Endothelial cell of umbilical vein (primary cell): Measurements from ENCODE around the gene PDCD6IP. TPM values are rescaled to one million over a fixed set of nuclear protein-coding genes. Genes with fewer than 3 reads are reported as not detected.
"Not testable (repeated sequence)": the region's sequence is repeated elsewhere in the genome, so short reads cannot be mapped to it uniquely, and the experiment has no call there.

Source experiments
- BruUV-seq: library from RNA; stranded (reverse); fragments of 400-500 nt; replicated peaks from 2 replicates; lab custom pipeline; 2021; lab: Mats Ljungman, UMichigan
- CTCF ChIA-PET: fragments of 300-600, 350-600 bp; sonication (Branson Sonifier 250); formaldehyde crosslinking; loops from one replicate; lab custom pipeline; 2021; ENCODE audit warnings: antibody characterized with exemption, inconsistent platforms; lab: Charles Lee
- POLR2A ChIA-PET: fragments of 300-600, 350-600 bp; sonication (Branson Sonifier 250); formaldehyde crosslinking; loops from one replicate; lab custom pipeline; 2021; ENCODE audit warnings: antibody characterized with exemption, inconsistent platforms; lab: Charles Lee
- DNase-seq: peaks from one replicate; pipeline ENCODE4 v3.0.0-alpha.2; 2011; ENCODE audit warnings: low read depth, low spot score
- FAIRE-seq: peaks from 2 replicates; lab custom pipeline; 2011; peaks lifted over from hg19 to GRCh38; lab: Jason Lieb, UNC
- H2AFZ ChIP-seq: 2 replicates; pipeline ENCODE4 v1.6.0; 2012; ENCODE audit warnings: low read depth, low read length, control low read depth, inconsistent platforms
- H3K27ac ChIP-seq: 2 replicates; pipeline ENCODE4 v1.5.1; 2011; ENCODE audit warnings: low read depth, mild to moderate bottlenecking, control low read depth, low read length, moderate library complexity; ENCODE audit not compliant: insufficient read depth
- H3K27me3 ChIP-seq, 2 experiments: 2 replicates each; pipeline versions ENCODE4 v1.6.0 to v1.6.1; 2011; ENCODE audit warnings: low read length in 2 of 2, mixed read lengths in 1 of 2; ENCODE audit not compliant: control insufficient read depth in 2 of 2, insufficient read depth in 2 of 2
- H3K36me3 ChIP-seq, 2 experiments: 2 replicates in 1 of 2; 3 replicates in 1 of 2; pipeline ENCODE4 v1.5.1; 2011; ENCODE audit warnings: low read length in 2 of 2, mild to moderate bottlenecking in 1 of 2, moderate library complexity in 1 of 2; ENCODE audit not compliant: control insufficient read depth in 2 of 2, insufficient read depth in 2 of 2; ENCODE audit errors: extremely low read depth in 1 of 2
- H3K4me1 ChIP-seq: 3 replicates; pipeline ENCODE4 v1.5.1; 2011; ENCODE audit warnings: mild to moderate bottlenecking, low read length; ENCODE audit not compliant: control insufficient read depth, insufficient read depth; ENCODE audit errors: extremely low read depth
- H3K4me2 ChIP-seq: 2 replicates; pipeline ENCODE4 v1.6.1; 2011; ENCODE audit warnings: low read length, control low read depth, mixed read lengths; ENCODE audit not compliant: insufficient read depth
- H3K4me3 ChIP-seq, 3 experiments: fragments of 200-600 bp in 1 of 3; sonication (generic), shearing (Covaris generic) in 1 of 3; replicated peaks in 1 of 3; 2 replicates each; pipeline ENCODE4 v1.5.1; 2011 to 2016; ENCODE audit warnings: control low read depth in 3 of 3, low read length in 3 of 3, mild to moderate bottlenecking in 2 of 3, inconsistent platforms in 1 of 3, low read depth in 1 of 3, moderate library complexity in 1 of 3; ENCODE audit not compliant: insufficient read depth in 1 of 3
- H3K79me2 ChIP-seq: 2 replicates; pipeline ENCODE4 v1.6.0; 2012; ENCODE audit warnings: low read length, inconsistent platforms; ENCODE audit not compliant: control insufficient read depth, insufficient read depth
- H3K9ac ChIP-seq: replicated peaks from 2 replicates; pipeline ENCODE3; 2011; ENCODE audit warnings: low read length, control low read depth; ENCODE audit not compliant: insufficient read depth; ENCODE audit errors: extremely low read depth
- H3K9me1 ChIP-seq: replicated peaks from 3 replicates; pipeline ENCODE4 v1.6.0; 2011; ENCODE audit warnings: mild to moderate bottlenecking, low read length; ENCODE audit not compliant: control insufficient read depth, insufficient read depth; ENCODE audit errors: extremely low read depth
- H3K9me3 ChIP-seq: replicated peaks from 2 replicates; pipeline ENCODE4 v1.5.1; 2012; ENCODE audit warnings: low read length, inconsistent platforms; ENCODE audit not compliant: control insufficient read depth, insufficient read depth
- H4K20me1 ChIP-seq: replicated peaks from 2 replicates; pipeline ENCODE3; 2011; ENCODE audit warnings: mild to moderate bottlenecking, low read length; ENCODE audit not compliant: control insufficient read depth, insufficient read depth; ENCODE audit errors: extremely low read depth
- FOS ChIP-seq: IDR thresholded peaks from 2 replicates; pipeline ENCODE4 v1.6.1; 2011; ENCODE audit warnings: mild to moderate bottlenecking, low read length, moderate library complexity, borderline replicate concordance; ENCODE audit not compliant: insufficient read depth
- GATA2 ChIP-seq: IDR thresholded peaks from 2 replicates; pipeline ENCODE4 v1.7.0; 2011; ENCODE audit warnings: low read depth, mild to moderate bottlenecking, moderate library complexity, mixed read lengths, low read length; ENCODE audit not compliant: insufficient read length, insufficient read depth
- POLR2A ChIP-seq: IDR thresholded peaks from 2 replicates; pipeline ENCODE4 v1.6.1; 2012; ENCODE audit warnings: low read depth, mild to moderate bottlenecking, control low read depth, low read length
- POLR2AphosphoS5 ChIP-seq: IDR thresholded peaks from 2 replicates; pipeline ENCODE4 v1.6.1; 2012; ENCODE audit warnings: low read depth, mild to moderate bottlenecking, control low read depth, low read length, moderate library complexity; ENCODE audit not compliant: insufficient read depth
- dilution Hi-C: fragments of 300-500 bp; cut with MboI; formaldehyde crosslinking; loops from one replicate; pipeline ENCODE4 v1.15.0; 2019; ENCODE audit warnings: low sequenced_read_pairs; ENCODE audit not compliant: extremely low pct_ligation_motif_present
- intact Hi-C: fragments of 100-400 bp; cut with micrococcal nuclease; formaldehyde crosslinking; loops from one replicate; pipeline ENCODE4 v1.10.0; 2022
- polyA plus RNA-seq, 4 experiments: library from polyadenylated mRNA; depleted of rRNA in 3 of 4; stranded (reverse) in 3 of 4; unstranded in 1 of 4; fragments of >200 nt; gene quantifications; 2 replicates each; pipeline versions ENCODE4 v1.2.1 to v1.2.3, GENCODE V29; 2011 to 2012; ENCODE audit warnings: missing spikeins in 1 of 4
- total RNA-seq: library from RNA; stranded (reverse); gene quantifications from 2 replicates; pipeline ENCODE4 v1.2.3, GENCODE V29; 2021

The PDCD6IP gene
- total and polyA plus RNA-seq, 2 donors (not counting 3 experiments of a cell fraction or from before 2014, with no cell fraction given), result 106 to 265 TPM

- TF ChIP-seq FOS, result peak; percentile 26
- intact Hi-C loops, BruUV-seq, dilution Hi-C loops, H3K9me3 ChIP-seq, H3K79me2 ChIP-seq, FAIRE-seq, POLR2A ChIA-PET, H4K20me1 ChIP-seq, H3K9me1 ChIP-seq, H3K27me3 ChIP-seq, H3K36me3 ChIP-seq, H2AFZ ChIP-seq: not testable (repeated sequence)
- peak overlapping the region; percentile 89 for H3K27ac ChIP-seq
- H3K4me1 ChIP-seq, result peaks cover 33% of the 10 kb centered on the region
- H3K4me2 ChIP-seq, result peak overlapping the region; percentile 68
- H3K4me3 ChIP-seq, result peak overlapping the region in 1 of 3 experiments; percentile 15
- DNase-seq, result peak; percentile 59
- CTCF ChIA-PET, result interaction anchor here (1.4 kb wide), 1 partner anchor 29 kb away, joined by 3 read pairs; no protein-coding TSS in a partner anchor
- peak overlapping the region; percentile 57 for H3K9ac ChIP-seq
Measured at GRCh38 chr3:33855407-33855806, 57.0 kb downstream of the PDCD6IP start.

GRCh38 chr3:33855884-33856546 lies 57.6 kb downstream of the PDCD6IP start:
- peak overlapping the region; percentile 57 for H3K9ac ChIP-seq
- intact Hi-C loops, result no loop called here
- POLR2A ChIA-PET, result no interaction called here

GRCh38 chr3:33857701-33858100 lies 59.3 kb downstream of the PDCD6IP start:
- BruUV-seq, dilution Hi-C loops, CTCF ChIA-PET: not testable (repeated sequence)

More at GRCh38 chr3:33855884-33856546, 57.6 kb downstream of the PDCD6IP start:
- peak; percentile 84 for DNase-seq
- CTCF ChIA-PET, result interaction anchor here (1.4 kb wide), 1 partner anchor 30 kb away, joined by 3 read pairs; no protein-coding TSS in a partner anchor
- Histone ChIP-seq H2AFZ (no peak overlapping the region), H3K4me2 (peak overlapping the region; percentile 68), H3K79me2 (peaks cover 3% of the 10 kb centered on the region), H3K9me3 (no peaks in the 10 kb centered on the region), H3K4me1 (peaks cover 30% of the 10 kb centered on the region), H3K27ac (peak overlapping the region; percentile 89), H3K9me1 (no peaks in the 10 kb centered on the region), H3K4me3 (peak overlapping the region in 1 of 3 experiments; percentile 15), H4K20me1 (no peaks in the 10 kb centered on the region), H3K36me3 (peaks cover 0 to 3% of the 10 kb centered on the region in 2 experiments), H3K27me3 (no peaks in the 10 kb centered on the region)
- TSS peak; percentile 75 for BruUV-seq
- dilution Hi-C loops, result no loop called here
- peak; percentile 57 for FAIRE-seq
- TF ChIP-seq POLR2AphosphoS5 (peak; percentile 28), GATA2 (peak; percentile 26), POLR2A (no peak)

More at GRCh38 chr3:33857701-33858100, 59.3 kb downstream of the PDCD6IP start:
- POLR2A ChIA-PET, H3K4me3 ChIP-seq, H3K9me3 ChIP-seq, H3K9ac ChIP-seq, H3K36me3 ChIP-seq, intact Hi-C loops, H3K27ac ChIP-seq, H2AFZ ChIP-seq, H4K20me1 ChIP-seq, DNase-seq, H3K79me2 ChIP-seq, FAIRE-seq, H3K27me3 ChIP-seq, H3K4me2 ChIP-seq, H3K9me1 ChIP-seq: not testable (repeated sequence)
- peaks cover 30% of the 10 kb centered on the region for H3K4me1 ChIP-seq
